DOHH2 (cell line): ENCODE results near the gene GINS2.

Source experiments
- H3F3A ChIP-seq: fragments of 200-600 bp; sonication (generic), shearing (Covaris generic); 2 replicates; pipeline ENCODE4 v1.6.0; 2016; ENCODE audit warnings: antibody characterized with exemption, mild to moderate bottlenecking; ENCODE audit not compliant: control insufficient read depth, insufficient read depth
- H3K27ac ChIP-seq: fragments of 200-600 bp; sonication (generic); 2 replicates; pipeline ENCODE4 v1.5.1; 2014; ENCODE audit warnings: low read depth, mild to moderate bottlenecking, low read length, moderate library complexity
- H3K27me3 ChIP-seq: fragments of 200-600 bp; sonication (generic); 2 replicates; pipeline ENCODE4 v1.6.1; 2014; ENCODE audit warnings: mild to moderate bottlenecking, low read length, mixed read lengths; ENCODE audit not compliant: control insufficient read depth
- H3K36me3 ChIP-seq: fragments of 200-600 bp; sonication (generic); 2 replicates; pipeline ENCODE4 v1.6.1; 2014; ENCODE audit warnings: mild to moderate bottlenecking, low read length, moderate library complexity, mixed read lengths; ENCODE audit not compliant: control insufficient read depth
- H3K4me1 ChIP-seq: fragments of 200-600 bp; sonication (generic); 2 replicates; pipeline ENCODE4 v1.6.1; 2014; ENCODE audit warnings: mild to moderate bottlenecking, low read length, mixed read lengths; ENCODE audit not compliant: control insufficient read depth
- H3K4me2 ChIP-seq: fragments of 200-600 bp; sonication (generic); 2 replicates; pipeline ENCODE4 v1.6.0; 2014; ENCODE audit warnings: mild to moderate bottlenecking, low read length, moderate library complexity
- H3K4me3 ChIP-seq: fragments of 200-600 bp; sonication (generic); 2 replicates; pipeline ENCODE4 v1.5.1; 2014; ENCODE audit warnings: mild to moderate bottlenecking, low read length, mixed read lengths
- H3K79me2 ChIP-seq: fragments of 200-600 bp; sonication (generic); 2 replicates; pipeline ENCODE4 v1.6.1; 2014; ENCODE audit warnings: mild to moderate bottlenecking, low read length, mixed read lengths; ENCODE audit not compliant: control insufficient read depth
- H3K9me2 ChIP-seq: fragments of 200-600 bp; sonication (generic); replicated peaks from 2 replicates; pipeline ENCODE4 v1.6.1; 2014; ENCODE audit warnings: mild to moderate bottlenecking, low read length, mixed read lengths; ENCODE audit not compliant: control insufficient read depth
- H3K9me3 ChIP-seq: fragments of 200-600 bp; sonication (generic); 2 replicates; pipeline ENCODE4 v1.6.1; 2014; ENCODE audit warnings: antibody characterized with exemption, low read length, mixed read lengths; ENCODE audit not compliant: control insufficient read depth, insufficient read depth
- H4K20me1 ChIP-seq: fragments of 200-600 bp; sonication (generic); 2 replicates; pipeline ENCODE4 v1.6.0; 2014; ENCODE audit warnings: low read depth, mild to moderate bottlenecking, antibody characterized with exemption, low read length, moderate library complexity; ENCODE audit not compliant: control insufficient read depth, insufficient read depth
- CTCF ChIP-seq: fragments of 200-600 bp; sonication (generic); IDR thresholded peaks from one replicate; pipeline ENCODE4 v1.5.1; 2014; ENCODE audit warnings: antibody characterized with exemption, mild to moderate bottlenecking, low read depth, low read length; ENCODE audit not compliant: poor library complexity, severe bottlenecking
- EZH2phosphoT487 ChIP-seq: fragments of 200-600 bp; sonication (generic); IDR thresholded peaks from 2 replicates; pipeline ENCODE4 v1.6.1; 2017; ENCODE audit warnings: borderline replicate concordance, mild to moderate bottlenecking, antibody characterized with exemption, low read length, moderate library complexity, mixed read lengths

GINS2 gene

GRCh38 chr16:85643631-85644030, 45.1 kb downstream of the GINS2 start:
- Histone ChIP-seq H3K27ac (no peak overlapping the region), H4K20me1 (0 out of 2 replicates have a peak, but pooled peaks cover 3% of the 10 kb centered on the region), H3K4me2 (no peak overlapping the region)

GRCh38 chr16:85642762-85643358, 45.9 kb downstream of the GINS2 start:
- Histone ChIP-seq H4K20me1 (0 out of 2 replicates have a peak, but pooled peaks cover 3% of the 10 kb centered on the region), H3K4me3 (no peak overlapping the region), H3K9me3 (no peaks in the 10 kb centered on the region), H3F3A (no peaks in the 10 kb centered on the region), H3K4me2 (no peak overlapping the region), H3K4me1 (no peaks in the 10 kb centered on the region), H3K9me2 (no peaks in the 10 kb centered on the region), H3K27ac (no peak overlapping the region), H3K36me3 (no peaks in the 10 kb centered on the region), H3K79me2 (peaks cover 34% of the 10 kb centered on the region), H3K27me3 (no peaks in the 10 kb centered on the region)
- TF ChIP-seq CTCF = no peak
- no peak for TF ChIP-seq EZH2phosphoT487

More at GRCh38 chr16:85643631-85644030, 45.1 kb downstream of the GINS2 start:
- Histone ChIP-seq H3K79me2 (peaks cover 30% of the 10 kb centered on the region), H3F3A (no peaks in the 10 kb centered on the region), H3K4me3 (no peak overlapping the region), H3K27me3 (no peaks in the 10 kb centered on the region), H3K9me2 (no peaks in the 10 kb centered on the region), H3K36me3 (no peaks in the 10 kb centered on the region; the same call in 1 of the 2 replicates), H3K9me3 (no peaks in the 10 kb centered on the region), H3K4me1 (no peaks in the 10 kb centered on the region)
- no peak for TF ChIP-seq CTCF
- no peak for TF ChIP-seq EZH2phosphoT487

- Histone ChIP-seq H3K9me3 (no peaks in the 10 kb centered on the region), H3K4me2 (no peak overlapping the region), H3K4me1 (no peaks in the 10 kb centered on the region), H3K79me2 (peaks cover 38% of the 10 kb centered on the region), H3K9me2 (no peaks in the 10 kb centered on the region), H3K36me3 (no peaks in the 10 kb centered on the region), H3K27ac (no peak overlapping the region), H3K4me3 (no peak overlapping the region), H3K27me3 (no peaks in the 10 kb centered on the region), H4K20me1 (0 out of 2 replicates have a peak, but pooled peaks cover 3% of the 10 kb centered on the region), H3F3A (no peaks in the 10 kb centered on the region)
- TF ChIP-seq CTCF (no peak), EZH2phosphoT487 (no peak)
These were observed 47.0 kb downstream of the GINS2 start for GRCh38 chr16:85641776-85642176.
